ENCODE data around the gene FNDC10. TPM values are rescaled to one million over a fixed set of nuclear protein-coding genes. Genes with fewer than 3 reads are reported as not detected.
"Not testable (repeated sequence)": the region's sequence is repeated elsewhere in the genome, so short reads cannot be mapped to it uniquely, and the experiment has no call there.

The FNDC10 gene
- total RNA-seq, 1 experiment from 2014 or later, result 15.2 TPM

GRCh38 chr1:1637479-1637875 lies 37.5 kb upstream of the FNDC10 start:
- H2BK5ac ChIP-seq (ENCODE audit: insufficient read length, low read length); H3K79me2 ChIP-seq (ENCODE audit: insufficient read depth, low read length); H2AK5ac ChIP-seq (ENCODE audit: insufficient read length, low read length); H2BK20ac ChIP-seq (ENCODE audit: low read depth, low read length, poor library complexity, severe bottlenecking); H2BK12ac ChIP-seq (ENCODE audit: insufficient read length, low read depth, low read length); H3K56ac ChIP-seq (ENCODE audit: insufficient read length, low read depth, low read length); H3K9me3 ChIP-seq (ENCODE audit: control insufficient read depth, low read depth, low read length); H3K23me2 ChIP-seq (ENCODE audit: insufficient read length, low read depth, low read length, poor library complexity, severe bottlenecking); H4K20me1 ChIP-seq (ENCODE audit: control insufficient read depth, insufficient read depth, insufficient read length); H3K14ac ChIP-seq (ENCODE audit: insufficient read depth, low read length); DNase-seq; H3K4me2 ChIP-seq (ENCODE audit: insufficient read depth, insufficient read length, low read length); H3K18ac ChIP-seq (ENCODE audit: insufficient read length, low read depth, low read length); H2BK120ac ChIP-seq (ENCODE audit: low read depth, low read length, poor library complexity, severe bottlenecking); H4K8ac ChIP-seq (replicated peaks; ENCODE audit: insufficient read length, low read depth, low read length); H3K23ac ChIP-seq (ENCODE audit: insufficient read length, low read depth, low read length); H3T11ph ChIP-seq (ENCODE audit: low read length); H3K9ac ChIP-seq (ENCODE audit: extremely low read depth, insufficient read length, low read length); H4K91ac ChIP-seq (ENCODE audit: insufficient read length, low read depth, low read length); H3K27ac Mint-ChIP-seq; H3K79me1 ChIP-seq (ENCODE audit: insufficient read depth, low read depth, low read length, poor library complexity, severe bottlenecking); H3K27me3 Mint-ChIP-seq (ENCODE audit: low read depth); H3K4me1 ChIP-seq (ENCODE audit: insufficient read depth, low read length); H3K9me3 Mint-ChIP-seq; H3K4me1 Mint-ChIP-seq; H2AFZ ChIP-seq (ENCODE audit: low read length); H2BK15ac ChIP-seq (ENCODE audit: low read depth, low read length); H3K27me3 ChIP-seq (ENCODE audit: insufficient read depth, low read length); H3K27ac ChIP-seq (ENCODE audit: insufficient read length, low read depth, low read length); H3K4me3 Mint-ChIP-seq; H4K5ac ChIP-seq (ENCODE audit: insufficient read length, low read depth, low read length); H3K4ac ChIP-seq (ENCODE audit: low read depth, low read length): not testable (repeated sequence)
- peaks cover 4 to 10% (median 9%) of the 10 kb centered on the region in 3 experiments; a peak in 5 of 7 replicates for H3K36me3 Mint-ChIP-seq (ENCODE audit: insufficient read depth in 1 of 3, low read depth in 3 of 3)
- WGBS (ENCODE audit: extremely low coverage, insufficient read length, low lambda C conversion rate), result no CpG with 5 or more reads among the region's 14 CpGs

DNA sequence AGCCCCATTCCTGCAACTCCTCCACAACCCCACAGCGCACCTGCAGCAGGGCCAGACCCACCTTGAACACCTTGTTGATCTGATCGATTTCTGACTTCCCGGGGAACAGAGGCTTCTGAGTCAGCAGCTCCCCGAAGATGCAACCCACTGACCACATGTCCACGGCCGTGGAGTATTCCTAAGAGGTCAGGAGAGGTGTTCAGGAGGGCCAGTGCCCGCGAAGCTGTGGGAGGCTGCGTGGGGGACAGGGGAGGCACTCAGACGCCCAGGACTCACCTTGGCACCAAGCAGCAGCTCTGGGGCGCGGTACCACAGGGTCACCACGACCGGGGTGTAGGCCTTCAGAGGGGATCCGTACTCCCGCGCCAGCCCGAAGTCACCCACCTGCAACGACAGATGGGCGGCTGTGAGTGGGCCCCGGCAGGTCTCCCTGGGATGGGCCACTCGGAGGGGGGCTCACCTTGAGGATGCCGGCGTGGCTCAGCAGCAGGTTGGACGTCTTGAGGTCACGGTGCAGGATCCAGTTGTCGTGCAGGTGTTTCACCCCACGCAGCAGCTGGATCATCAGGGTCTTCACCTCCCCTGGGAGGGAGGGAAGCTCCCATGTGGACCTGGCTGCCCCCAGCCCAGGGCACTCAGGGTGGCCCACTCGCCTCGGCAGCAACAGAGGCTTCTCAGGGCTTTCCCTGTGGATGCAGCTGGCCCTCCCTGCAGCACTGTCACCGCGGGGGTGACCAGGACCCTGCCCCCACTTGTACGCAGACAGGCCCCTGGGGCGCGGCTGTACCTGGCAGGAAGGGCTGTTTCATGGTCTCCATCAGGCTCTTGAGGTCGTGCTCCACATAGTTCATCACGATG lies 36.9 kb upstream of the FNDC10 start:
- H3K9ac ChIP-seq (ENCODE audit: extremely low read depth, insufficient read length, low read length); H2BK120ac ChIP-seq (ENCODE audit: low read depth, low read length, poor library complexity, severe bottlenecking); H2BK15ac ChIP-seq (ENCODE audit: low read depth, low read length); H2AFZ ChIP-seq (ENCODE audit: low read length); H3K4me1 ChIP-seq (ENCODE audit: insufficient read depth, low read length); H3K27ac Mint-ChIP-seq; H2BK20ac ChIP-seq (ENCODE audit: low read depth, low read length, poor library complexity, severe bottlenecking); H3T11ph ChIP-seq (ENCODE audit: low read length); H4K8ac ChIP-seq (replicated peaks; ENCODE audit: insufficient read length, low read depth, low read length); H3K4me3 Mint-ChIP-seq; H3K4me1 Mint-ChIP-seq; H4K5ac ChIP-seq (ENCODE audit: insufficient read length, low read depth, low read length); H3K79me1 ChIP-seq (ENCODE audit: insufficient read depth, low read depth, low read length, poor library complexity, severe bottlenecking); H3K4me2 ChIP-seq (ENCODE audit: insufficient read depth, insufficient read length, low read length); DNase-seq; H2BK12ac ChIP-seq (ENCODE audit: insufficient read length, low read depth, low read length); H4K91ac ChIP-seq (ENCODE audit: insufficient read length, low read depth, low read length); H3K4ac ChIP-seq (ENCODE audit: low read depth, low read length); H3K27me3 ChIP-seq (ENCODE audit: insufficient read depth, low read length); H3K18ac ChIP-seq (ENCODE audit: insufficient read length, low read depth, low read length); H2BK5ac ChIP-seq (ENCODE audit: insufficient read length, low read length); H3K9me3 Mint-ChIP-seq; H3K14ac ChIP-seq (ENCODE audit: insufficient read depth, low read length); H3K79me2 ChIP-seq (ENCODE audit: insufficient read depth, low read length); H3K23me2 ChIP-seq (ENCODE audit: insufficient read length, low read depth, low read length, poor library complexity, severe bottlenecking); H3K9me3 ChIP-seq (ENCODE audit: control insufficient read depth, low read depth, low read length); H3K27me3 Mint-ChIP-seq (ENCODE audit: low read depth); H3K23ac ChIP-seq (ENCODE audit: insufficient read length, low read depth, low read length); H4K20me1 ChIP-seq (ENCODE audit: control insufficient read depth, insufficient read depth, insufficient read length); H3K56ac ChIP-seq (ENCODE audit: insufficient read length, low read depth, low read length); H3K27ac ChIP-seq (ENCODE audit: insufficient read length, low read depth, low read length); H2AK5ac ChIP-seq (ENCODE audit: insufficient read length, low read length): not testable (repeated sequence)
- peaks cover 4 to 10% (median 9%) of the 10 kb centered on the region in 3 experiments; a peak in 5 of 7 replicates for H3K36me3 Mint-ChIP-seq (ENCODE audit: insufficient read depth in 1 of 3, low read depth in 3 of 3)
- WGBS (ENCODE audit: extremely low coverage, insufficient read length, low lambda C conversion rate), result no CpG with 5 or more reads among the region's 37 CpGs
